Tibial nerve (tissue), 4 donors: ENCODE results near the gene CLASP1. TPM values are rescaled to one million over a fixed set of nuclear protein-coding genes. Genes with fewer than 3 reads are reported as not detected.
A peak's percentile ranks its signal among the peaks of the same experiment; 100 is the strongest.

Source experiments
- DNase-seq, 2 donors: peaks; one replicate each; pipeline ENCODE4 v3.0.0-alpha.2; 2019; ENCODE audit warnings: low spot score in 2 of 2
- H3K27ac ChIP-seq, 4 donors: fragments of 200-600 bp; sonication (generic) in 3 of 4; one replicate each; pipeline ENCODE4 v1.5.1; 2017 to 2019; ENCODE audit warnings: mild to moderate bottlenecking in 1 of 4
- H3K27me3 ChIP-seq, 2 donors: fragments of 200-600 bp; sonication (generic) in 1 of 2; one replicate each; pipeline versions ENCODE4 v1.5.1 to v1.6.0; 2017 to 2019
- H3K36me3 ChIP-seq, 3 donors: fragments of 200-600 bp; sonication (generic); one replicate each; pipeline ENCODE4 v1.5.1; 2018 to 2019
- H3K4me1 ChIP-seq, 4 donors: fragments of 200-600 bp; sonication (generic) in 3 of 4; one replicate each; pipeline ENCODE4 v1.5.1; 2017 to 2019
- H3K4me3 ChIP-seq, 4 donors: fragments of 200-600 bp; sonication (generic) in 3 of 4; one replicate each; pipeline ENCODE4 v1.5.1; 2017 to 2019; ENCODE audit warnings: mild to moderate bottlenecking in 1 of 4, moderate library complexity in 1 of 4
- H3K9me3 ChIP-seq, 4 donors: fragments of 200-600 bp; sonication (generic) in 3 of 4; one replicate each; pipeline ENCODE4 v1.5.1; 2017 to 2019
- EP300 ChIP-seq, 2 donors: sonication (generic); formaldehyde crosslinking; IDR thresholded peaks; one replicate each; pipeline ENCODE4 v1.6.1; 2017; ENCODE audit warnings: antibody characterized with exemption in 2 of 2, mild to moderate bottlenecking in 1 of 2
- POLR2A ChIP-seq, 2 donors: fragments of 450-650 bp; IDR thresholded peaks; one replicate each; pipeline ENCODE4 v1.6.1; 2017; ENCODE audit warnings: antibody characterized with exemption in 2 of 2, mild to moderate bottlenecking in 2 of 2, moderate library complexity in 2 of 2
- WGBS, 2 donors: methylation state at CpG; one replicate each; pipeline ENCODE4 v1.1.5; 2018; 5-methylcytosine and 5-hydroxymethylcytosine counted together
- total RNA-seq, 4 donors: library from RNA; depleted of rRNA; stranded (reverse); fragments of >200 nt; gene quantifications; one replicate each; pipeline ENCODE4 v1.1.0, GENCODE V29; 2016
- TF ChIP-seq, protein P1 (sequence below), 5 experiments: fragments of 200-600 bp in 3 of 5; fragments of 450-650 bp in 2 of 5; sonication (generic) in 3 of 5; IDR thresholded peaks; one replicate each; pipeline ENCODE4 v1.5.1; 2016 to 2019; ENCODE audit warnings: antibody characterized with exemption in 5 of 5, mild to moderate bottlenecking in 3 of 5, moderate library complexity in 2 of 5

The CLASP1 gene
- total RNA-seq, 4 donors from 2014 or later = 72.8 to 164 (median 88.6) TPM

DNA sequence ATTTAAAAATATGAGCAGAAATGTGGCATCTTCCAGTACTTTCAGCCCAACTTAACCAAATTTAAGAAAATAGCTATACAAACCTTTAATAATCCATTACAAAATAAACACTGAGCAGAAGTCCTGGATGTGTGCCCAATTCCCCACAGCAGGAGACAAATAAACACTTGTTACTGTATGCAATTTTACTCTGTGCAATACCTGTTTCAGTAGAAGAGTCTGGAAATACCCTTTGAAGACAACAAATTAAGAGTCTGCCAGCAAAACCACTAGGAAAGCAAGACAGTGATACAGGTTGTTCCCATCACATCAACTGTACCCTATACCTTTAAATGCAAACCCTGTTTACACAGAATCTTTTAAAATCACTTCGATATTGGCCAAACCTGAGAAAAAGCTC is 160.0 kb downstream of the CLASP1 start:
- WGBS, 2 donors = 42 to 44% methylated on average over 1 of the region's 1 CpG
- H3K27me3 ChIP-seq = no peaks in the 10 kb centered on the region
- H3K4me3 ChIP-seq = no peak overlapping the region
- H3K4me1 ChIP-seq = peaks cover 0 to 50% (median 6%) of the 10 kb centered on the region in 4 donors
- peaks cover 0 to 2% (median 0%) of the 10 kb centered on the region in 3 donors for H3K36me3 ChIP-seq
- no peak for DNase-seq
- no peaks in the 10 kb centered on the region for H3K9me3 ChIP-seq
- TF ChIP-seq EP300 (IDR thresholded peaks at IDR 0.05) = no peak
- TF ChIP-seq, protein P1, sequence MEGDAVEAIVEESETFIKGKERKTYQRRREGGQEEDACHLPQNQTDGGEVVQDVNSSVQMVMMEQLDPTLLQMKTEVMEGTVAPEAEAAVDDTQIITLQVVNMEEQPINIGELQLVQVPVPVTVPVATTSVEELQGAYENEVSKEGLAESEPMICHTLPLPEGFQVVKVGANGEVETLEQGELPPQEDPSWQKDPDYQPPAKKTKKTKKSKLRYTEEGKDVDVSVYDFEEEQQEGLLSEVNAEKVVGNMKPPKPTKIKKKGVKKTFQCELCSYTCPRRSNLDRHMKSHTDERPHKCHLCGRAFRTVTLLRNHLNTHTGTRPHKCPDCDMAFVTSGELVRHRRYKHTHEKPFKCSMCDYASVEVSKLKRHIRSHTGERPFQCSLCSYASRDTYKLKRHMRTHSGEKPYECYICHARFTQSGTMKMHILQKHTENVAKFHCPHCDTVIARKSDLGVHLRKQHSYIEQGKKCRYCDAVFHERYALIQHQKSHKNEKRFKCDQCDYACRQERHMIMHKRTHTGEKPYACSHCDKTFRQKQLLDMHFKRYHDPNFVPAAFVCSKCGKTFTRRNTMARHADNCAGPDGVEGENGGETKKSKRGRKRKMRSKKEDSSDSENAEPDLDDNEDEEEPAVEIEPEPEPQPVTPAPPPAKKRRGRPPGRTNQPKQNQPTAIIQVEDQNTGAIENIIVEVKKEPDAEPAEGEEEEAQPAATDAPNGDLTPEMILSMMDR (IDR thresholded peaks at IDR 0.05) = no peak
- no peak for TF ChIP-seq POLR2A (IDR thresholded peaks at IDR 0.05)
- no peak overlapping the region for H3K27ac ChIP-seq

DNA sequence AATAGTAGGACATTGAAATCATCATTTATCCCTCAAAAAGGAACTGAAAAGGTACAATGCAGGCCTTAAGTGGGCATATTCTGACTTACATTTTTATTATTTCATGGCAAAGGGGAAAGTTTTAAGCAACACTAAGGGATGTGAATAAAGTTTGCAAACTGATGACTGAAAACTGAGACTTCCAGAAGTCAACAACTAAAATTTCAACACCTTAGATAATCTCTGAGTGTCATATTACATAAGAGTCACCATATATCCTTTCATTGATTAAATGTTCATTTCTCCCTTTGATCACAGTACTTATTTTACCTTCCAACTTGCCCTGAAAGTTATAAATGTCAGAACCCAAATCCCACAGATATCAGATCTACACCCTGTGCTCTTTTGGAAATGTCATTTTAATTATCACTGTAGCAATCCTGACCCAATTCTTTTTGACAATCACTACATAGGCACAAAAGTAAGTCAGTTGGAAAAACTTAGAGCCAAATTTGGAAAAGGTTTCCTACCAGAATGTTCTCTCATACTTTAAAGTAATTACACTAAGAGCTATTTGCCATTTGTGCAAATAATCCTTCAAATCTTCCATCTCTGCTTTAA is 163.0 kb downstream of the CLASP1 start:
- no peak for TF ChIP-seq EP300 (IDR thresholded peaks at IDR 0.05)
- TF ChIP-seq, protein P1 (IDR thresholded peaks at IDR 0.05) = no peak
- TF ChIP-seq POLR2A (IDR thresholded peaks at IDR 0.05) = no peak
- DNase-seq = no peak
- Histone ChIP-seq H3K27ac (no peak overlapping the region), H3K4me1 (peaks cover 0 to 58% (median 6%) of the 10 kb centered on the region in 4 donors), H3K27me3 (no peaks in the 10 kb centered on the region), H3K9me3 (no peaks in the 10 kb centered on the region), H3K4me3 (no peak overlapping the region), H3K36me3 (peaks cover 0 to 8% (median 0%) of the 10 kb centered on the region in 3 donors)

DNA sequence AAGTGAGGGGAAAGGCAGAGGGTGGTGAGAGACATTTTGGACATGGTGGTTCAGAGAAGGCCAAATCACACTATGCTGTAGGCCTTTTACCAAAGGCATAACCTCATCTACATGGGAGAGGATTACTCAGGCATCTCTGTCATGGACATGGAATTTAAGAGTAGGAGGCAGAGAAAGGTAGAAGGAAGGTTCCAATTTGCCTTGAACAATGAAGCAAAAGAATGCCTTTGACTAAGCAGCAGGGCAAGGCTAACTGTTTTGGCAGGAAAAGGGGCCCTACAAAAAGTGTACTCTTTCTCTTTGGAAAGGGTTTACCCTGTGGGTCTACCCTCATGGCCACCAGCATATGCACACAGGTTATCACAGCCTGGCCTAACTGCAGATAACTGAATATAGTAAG is 164.2 kb downstream of the CLASP1 start:
- TF ChIP-seq, protein P1 (IDR thresholded peaks at IDR 0.05) = no peak
- no peak for TF ChIP-seq EP300 (IDR thresholded peaks at IDR 0.05)
- TF ChIP-seq POLR2A (IDR thresholded peaks at IDR 0.05) = no peak
- Histone ChIP-seq H3K4me3 (no peak overlapping the region), H3K36me3 (peaks cover 0 to 8% (median 0%) of the 10 kb centered on the region in 3 donors), H3K4me1 (peaks cover 0 to 61% (median 14%) of the 10 kb centered on the region in 4 donors), H3K27me3 (no peaks in the 10 kb centered on the region), H3K27ac (no peak overlapping the region), H3K9me3 (no peaks in the 10 kb centered on the region)
- DNase-seq = no peak

DNA sequence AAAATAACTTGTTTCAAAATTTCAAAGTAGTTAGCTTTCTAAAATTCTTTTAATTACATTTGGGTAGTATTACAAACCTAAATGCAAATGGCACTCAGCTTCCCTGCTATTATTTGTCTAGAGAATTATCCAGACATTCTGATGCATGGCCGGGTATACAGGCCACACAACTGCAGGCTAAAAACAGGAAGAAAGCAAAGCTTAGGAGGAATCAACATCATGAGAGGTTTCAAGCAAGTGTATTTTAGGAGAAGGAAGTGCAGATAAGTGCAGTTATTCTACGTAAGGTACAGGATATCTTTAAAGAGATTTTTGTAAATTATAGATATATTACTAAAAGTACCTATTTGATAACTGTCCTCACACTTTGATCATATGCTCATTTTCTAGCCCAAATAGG is 165.4 kb downstream of the CLASP1 start:
- no peak overlapping the region for H3K27ac ChIP-seq
- no peak overlapping the region for H3K4me3 ChIP-seq
- TF ChIP-seq, protein P1 (IDR thresholded peaks at IDR 0.05) = no peak
- TF ChIP-seq POLR2A (IDR thresholded peaks at IDR 0.05) = no peak
- TF ChIP-seq EP300 (IDR thresholded peaks at IDR 0.05) = no peak
- no peaks in the 10 kb centered on the region for H3K27me3 ChIP-seq
- peaks cover 0 to 8% (median 0%) of the 10 kb centered on the region in 3 donors for H3K36me3 ChIP-seq
- whole genome bisulfite sequencing, 2 donors = 83 to 84% methylated on average over 2 of the region's 2 CpGs
- peaks cover 0 to 60% (median 19%) of the 10 kb centered on the region in 4 donors for H3K4me1 ChIP-seq
- no peaks in the 10 kb centered on the region for H3K9me3 ChIP-seq
- no peak for DNase-seq

DNA sequence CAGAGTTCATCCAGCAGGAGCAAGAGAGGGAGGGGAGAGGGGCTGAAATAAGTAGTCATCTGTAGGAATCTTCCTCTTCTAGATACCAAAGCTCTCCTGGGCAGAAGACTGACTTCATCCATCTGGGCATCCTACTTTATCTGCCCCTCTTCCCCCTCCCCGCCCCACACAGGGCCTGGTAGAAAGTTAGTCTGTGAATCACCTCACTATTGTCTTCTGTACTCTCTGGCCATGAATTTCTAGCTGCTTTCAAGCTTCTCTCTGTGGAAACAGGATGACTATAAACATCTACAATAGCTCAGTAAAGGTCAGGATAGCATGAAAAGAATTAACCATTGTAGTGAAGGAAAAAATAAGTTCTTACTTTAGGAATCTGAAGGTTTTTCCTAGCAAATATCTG is 166.2 kb downstream of the CLASP1 start:
- Histone ChIP-seq H3K36me3 (peaks cover 0 to 8% (median 0%) of the 10 kb centered on the region in 3 donors), H3K9me3 (no peaks in the 10 kb centered on the region), H3K4me3 (no peak overlapping the region), H3K27me3 (no peaks in the 10 kb centered on the region), H3K4me1 (peaks cover 0 to 52% (median 17%) of the 10 kb centered on the region in 4 donors), H3K27ac (peak overlapping the region in 1 of 4 donors; percentile 30)
- TF ChIP-seq, protein P1 (IDR thresholded peaks at IDR 0.05) = no peak
- TF ChIP-seq POLR2A (IDR thresholded peaks at IDR 0.05) (no peak), EP300 (IDR thresholded peaks at IDR 0.05) (no peak)
- 77 to 100% methylated on average over 1 of the region's 1 CpG for WGBS, 2 donors
- DNase-seq = no peak
